ENCODE results near the gene PAOX.
"Not testable (repeated sequence)": the region's sequence is repeated elsewhere in the genome, so short reads cannot be mapped to it uniquely, and the experiment has no call there.

PAOX gene

DNA sequence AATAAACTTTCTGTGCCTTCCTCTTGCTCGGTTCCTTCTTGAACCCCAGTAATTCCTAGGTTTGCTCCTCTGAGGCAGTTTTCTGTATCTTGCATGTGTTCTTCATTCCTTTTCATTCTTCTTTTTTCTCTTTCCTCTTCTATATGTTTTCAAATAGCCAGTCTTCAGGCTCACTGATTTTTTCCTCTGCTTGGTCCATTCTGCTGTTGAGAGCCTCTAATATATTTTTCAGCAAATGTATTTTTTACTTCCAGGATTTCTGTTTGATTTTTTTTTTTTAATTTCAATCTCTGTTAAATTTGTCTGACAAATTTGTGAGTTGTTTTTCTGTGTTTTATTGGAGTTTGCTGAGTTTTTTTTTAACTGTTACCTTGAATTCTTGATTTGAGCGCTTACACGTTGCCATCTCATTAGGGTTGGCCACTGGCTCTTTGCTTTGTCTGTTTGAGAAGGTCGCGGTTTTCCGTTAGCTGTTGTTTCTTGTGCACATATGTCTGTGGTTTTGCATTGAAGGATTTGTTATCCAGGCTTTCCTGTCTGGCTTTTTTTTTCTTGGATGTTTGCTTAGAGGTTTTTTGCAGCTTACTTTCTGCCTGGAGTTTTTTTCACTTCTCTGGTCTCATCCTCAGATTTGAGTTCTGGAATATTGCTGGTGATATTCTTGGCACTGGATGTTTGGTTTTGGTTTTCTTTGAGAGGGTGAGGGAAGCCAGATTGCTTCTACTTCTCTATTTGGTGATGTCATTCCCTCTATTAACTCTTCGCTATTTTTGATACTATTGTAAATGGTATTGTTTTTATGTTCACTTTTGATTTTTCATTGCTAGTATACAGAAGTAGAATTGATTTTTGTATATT lies 32.7 kb downstream of the PAOX start:
- DNase-seq = no peak

GRCh38 chr10:133412381-133412711 lies 33.3 kb downstream of the PAOX start:
- no peak for DNase-seq

DNA sequence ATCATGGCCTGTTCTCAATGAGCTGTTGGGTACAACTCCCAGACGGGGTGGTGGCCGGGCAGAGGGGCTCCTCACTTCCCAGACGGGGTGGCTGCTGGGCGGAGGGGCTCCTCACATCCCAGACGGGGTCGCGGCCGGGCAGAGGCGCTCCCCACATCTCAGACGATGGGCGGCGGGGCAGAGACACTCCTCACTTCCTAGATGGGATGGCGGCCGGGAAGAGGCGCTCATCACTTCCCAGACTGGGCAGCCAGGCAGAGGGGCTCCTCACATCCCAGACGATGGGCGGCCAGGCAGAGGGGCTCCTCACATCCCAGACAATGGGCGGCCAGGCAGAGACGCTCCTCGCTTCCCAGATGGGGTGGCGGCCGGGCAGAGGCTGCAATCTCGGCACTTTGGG lies 35.3 kb downstream of the PAOX start:
- DNase-seq = not testable (repeated sequence)

GRCh38 chr10:133415752-133416151 lies 36.7 kb downstream of the PAOX start:
- DNase-seq = no peak

DNA sequence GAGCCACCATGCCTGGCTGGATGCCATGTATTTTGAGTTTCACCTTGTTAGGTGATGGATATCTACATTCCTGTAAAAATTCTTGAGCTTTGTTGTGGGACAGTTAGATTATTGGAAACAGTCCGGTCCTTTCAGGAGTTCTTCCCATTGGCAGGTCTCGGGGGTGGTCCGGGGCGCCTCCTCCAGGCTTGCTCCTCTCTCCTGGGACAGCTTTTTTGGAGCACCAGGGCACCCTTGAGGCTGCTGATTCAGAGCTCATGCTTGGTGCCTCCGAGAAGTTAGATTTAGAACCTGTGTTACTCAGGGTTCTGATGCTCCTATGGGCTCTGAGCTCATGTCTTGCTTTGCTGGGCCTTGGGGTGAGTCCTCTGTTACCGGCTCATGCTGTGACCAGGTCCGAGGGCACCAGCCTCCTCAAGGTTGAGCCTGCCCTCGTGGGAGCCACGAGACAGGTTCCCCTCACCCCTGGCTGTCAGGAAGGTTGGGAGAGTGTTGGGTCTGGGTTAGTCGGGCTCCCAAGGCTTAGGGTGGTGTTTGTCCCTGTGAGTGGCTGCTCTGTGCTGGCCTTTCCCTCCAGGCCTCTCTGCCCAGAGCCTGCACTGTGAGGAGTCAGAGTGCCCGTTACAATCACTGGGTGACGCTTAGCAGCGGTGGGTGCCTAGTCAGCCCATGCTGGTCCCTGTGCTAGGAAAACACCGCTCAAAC lies 39.4 kb downstream of the PAOX start:
- no peak for DNase-seq

- DNase-seq = no peak
Observed at GRCh38 chr10:133419211-133419950, 40.3 kb downstream of the PAOX start.

GRCh38 chr10:133420028-133420427 lies 41.0 kb downstream of the PAOX start:
- DNase-seq = no peak

DNA sequence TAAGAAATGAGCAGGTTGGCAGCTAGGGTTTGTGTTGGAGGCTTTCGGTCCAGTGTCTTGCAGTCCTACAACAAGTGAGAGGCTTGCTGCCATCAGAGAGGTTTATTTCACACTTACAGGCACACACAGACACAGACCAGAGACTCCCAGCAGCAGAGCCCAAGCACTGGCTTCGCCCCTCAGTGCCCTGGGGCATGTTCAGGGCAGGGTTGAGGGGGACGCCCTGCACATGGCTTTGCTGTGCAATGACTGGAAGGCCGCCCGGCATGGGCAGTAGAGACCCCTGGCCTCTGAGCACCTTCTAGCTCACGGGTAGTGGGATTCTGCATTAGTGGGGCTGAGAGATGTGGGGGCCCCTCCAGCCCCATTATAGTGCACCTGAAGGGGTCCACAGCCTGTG lies 41.5 kb downstream of the PAOX start:
- DNase-seq = no peak

DNA sequence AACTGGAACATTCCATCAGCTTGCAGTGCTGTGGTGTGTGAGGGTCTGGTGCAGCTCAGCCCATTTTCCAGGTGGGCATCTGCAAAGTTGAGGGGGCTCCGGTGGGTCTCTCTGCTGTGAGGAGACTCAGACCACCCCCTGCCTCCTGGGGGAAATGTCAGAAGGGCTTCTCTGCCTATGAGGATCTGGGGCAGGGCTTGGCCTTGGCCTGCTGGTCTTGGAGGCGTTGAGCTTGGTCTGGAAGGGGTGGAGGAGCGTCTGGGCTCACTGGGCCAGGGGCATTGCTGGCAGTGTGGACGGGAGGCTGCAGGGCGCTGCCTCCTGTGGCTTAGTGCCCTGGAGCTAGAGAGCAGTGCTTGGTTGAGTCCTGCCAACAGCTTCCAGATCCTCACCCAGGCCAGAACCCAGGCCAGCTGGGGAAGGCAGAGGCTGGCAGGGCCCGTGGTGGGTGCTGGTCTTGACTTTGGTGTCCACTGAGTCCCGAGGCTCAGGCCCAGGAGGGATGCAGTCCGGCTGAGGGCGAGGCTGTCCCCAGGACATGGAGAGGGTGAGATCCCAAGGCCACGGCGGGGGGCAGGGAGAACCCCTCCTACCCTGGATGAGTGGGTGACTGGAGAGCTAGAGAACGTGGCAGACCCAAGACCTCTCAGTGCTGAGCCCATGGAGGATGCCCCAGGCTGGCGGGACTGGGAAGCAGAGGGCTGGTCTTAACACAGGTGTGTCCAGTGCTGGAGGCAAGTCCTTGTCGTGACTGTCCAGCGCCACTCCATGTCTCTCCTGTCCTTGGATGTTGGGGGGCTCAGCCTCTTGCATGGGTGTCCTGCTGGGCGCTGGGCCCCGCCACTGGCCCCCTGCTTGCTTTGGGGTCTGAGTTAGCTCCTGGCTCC lies 42.5 kb downstream of the PAOX start:
- DNase-seq = no peak

GRCh38 chr10:133422223-133422806 lies 43.3 kb downstream of the PAOX start:
- DNase-seq = no peak

DNA sequence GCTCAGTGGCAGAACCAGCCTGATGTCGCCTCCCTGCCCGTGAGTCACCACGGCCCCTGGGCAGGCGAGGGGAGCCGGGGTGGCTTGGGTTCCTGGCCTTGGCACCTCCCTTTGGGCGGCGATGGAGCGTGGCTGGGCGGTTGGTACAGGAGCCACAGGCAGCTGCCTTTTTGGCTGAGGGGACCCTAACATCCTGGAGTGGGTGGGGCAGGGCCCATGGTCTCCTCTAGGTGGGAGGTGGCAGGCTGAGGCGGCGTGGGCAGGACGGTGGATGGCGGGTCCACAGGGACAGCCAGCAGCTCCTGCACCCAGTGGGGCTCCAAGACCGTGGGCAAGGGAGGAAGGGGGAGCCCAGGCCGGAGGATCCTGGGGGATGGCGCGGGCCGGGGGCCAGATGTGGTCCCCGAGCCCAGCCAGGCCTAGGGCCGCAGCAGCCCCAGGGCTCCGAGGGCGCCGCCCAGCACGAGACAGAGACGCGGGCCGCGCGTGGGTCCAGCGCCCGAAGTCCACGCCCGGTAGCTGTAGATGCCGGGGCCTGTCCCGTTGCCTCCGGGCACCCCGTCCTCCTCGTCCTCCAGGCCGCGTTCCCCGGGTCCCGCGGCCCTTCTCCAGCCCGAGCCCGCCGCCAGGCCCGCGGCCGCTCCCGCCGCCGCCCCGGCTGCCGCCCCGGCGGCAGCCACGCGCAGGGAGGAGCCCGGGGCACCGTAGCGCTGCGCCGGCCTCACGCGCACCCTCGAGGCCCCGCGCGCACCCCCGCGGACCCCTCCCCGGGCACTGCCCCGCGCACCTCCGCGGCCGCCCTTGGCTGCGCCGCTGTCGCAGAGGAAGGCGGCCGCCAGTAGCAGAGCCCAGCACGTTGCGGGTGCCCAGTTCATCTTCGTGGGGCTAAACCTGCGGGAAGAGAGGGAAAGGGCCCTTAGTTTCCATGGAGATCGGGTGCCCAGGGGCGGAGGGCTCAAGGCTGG lies 44.0 kb downstream of the PAOX start:
- DNase-seq = no peak

- not testable (repeated sequence) for DNase-seq
Observed at GRCh38 chr10:133424102-133424501, 45.0 kb downstream of the PAOX start.

GRCh38 chr10:133424601-133425000 lies 45.5 kb downstream of the PAOX start, which contains the start of gene SPRN:
Gene SPRN, minus strand, starts transcription at chr10:133424625. Its CDS starts 944 bp downstream, at chr10:133423681.
- DNase-seq = not testable (repeated sequence)

DNA sequence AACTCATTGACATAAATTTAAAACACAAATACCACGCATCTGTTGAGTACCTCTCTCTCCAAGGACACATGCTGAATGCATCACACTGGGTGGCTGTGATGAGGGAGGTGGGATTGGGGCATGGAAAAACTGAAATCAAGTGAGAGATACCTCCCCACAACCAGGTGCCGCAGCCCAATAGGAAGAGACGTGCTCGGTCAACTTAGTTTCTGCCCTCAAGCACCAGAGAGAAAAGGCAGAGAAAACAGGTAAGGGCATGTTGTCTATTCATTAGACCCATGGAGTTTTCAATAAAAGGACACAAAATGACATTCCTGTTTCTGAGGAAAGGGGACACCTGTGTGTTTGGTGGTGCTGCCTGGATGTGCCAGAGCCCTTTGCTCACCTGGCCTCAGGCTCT lies 50.5 kb downstream of the PAOX start:
- DNase-seq = not testable (repeated sequence)

GRCh38 chr10:133431888-133432613 lies 53.0 kb downstream of the PAOX start:
- not testable (repeated sequence) for DNase-seq

- not testable (repeated sequence) for DNase-seq
Observed at GRCh38 chr10:133432789-133433188, 53.7 kb downstream of the PAOX start.

- no peak for DNase-seq
Observed at GRCh38 chr10:133438711-133439273, 59.7 kb downstream of the PAOX start.

DNA sequence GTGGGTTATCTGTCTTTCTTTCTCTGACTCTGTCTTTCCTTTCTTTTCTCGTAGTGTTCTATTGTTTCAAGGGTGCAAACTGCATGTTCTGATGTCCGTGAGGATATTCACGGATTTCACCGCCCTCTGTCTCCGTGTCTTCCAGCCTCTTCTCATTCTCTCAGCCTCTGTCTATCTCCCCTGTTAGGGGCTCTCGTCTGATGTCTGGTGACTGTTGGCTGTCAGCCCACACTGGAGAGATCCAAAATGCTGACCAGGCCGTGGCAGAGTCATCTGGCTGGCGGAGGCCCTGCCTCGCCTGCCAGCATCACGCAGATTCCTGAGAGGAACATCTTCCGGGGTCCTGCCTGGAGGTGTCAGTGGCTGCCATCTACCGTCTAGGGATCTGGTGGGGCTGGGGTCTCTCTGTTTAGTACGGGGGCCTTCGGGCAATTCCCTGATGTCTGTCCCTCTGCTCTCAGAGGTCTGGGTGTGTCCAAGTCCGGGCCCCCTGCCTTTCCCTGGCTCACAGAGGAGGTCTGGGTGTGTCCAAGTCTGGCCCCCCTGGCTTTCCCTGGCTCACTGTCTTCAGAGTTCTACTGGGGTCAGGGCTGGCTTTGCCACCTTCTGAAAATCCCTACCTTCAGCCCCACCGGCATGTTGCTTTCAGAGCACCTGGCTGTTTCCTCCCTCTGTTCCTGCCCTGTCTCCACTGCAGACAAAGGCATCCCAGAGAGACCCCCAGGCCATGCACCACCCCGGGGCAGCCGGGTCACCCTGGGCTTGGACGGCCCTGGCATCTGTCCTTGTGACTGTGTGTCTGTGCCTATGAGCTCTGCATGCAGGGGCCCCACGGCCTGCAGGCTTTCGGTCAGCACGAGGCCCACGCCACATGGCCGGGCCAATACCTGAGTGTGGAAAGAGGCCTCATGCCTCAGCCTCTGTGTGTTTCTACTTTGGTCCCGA lies 60.7 kb downstream of the PAOX start:
- no peak for DNase-seq

Measured in NCI-H524 treated with DMSO at 0.1 percent for 48 hours (cell line).